Measurements from ENCODE around the gene IFT25. TPM values are rescaled to one million over a fixed set of nuclear protein-coding genes. Genes with fewer than 3 reads are reported as not detected.

Gene IFT25
- total and polyA plus RNA-seq, 2 experiments from 2014 or later = 28.2 to 109 TPM

GRCh38 chr1:53987880-53988279, 42.4 kb upstream of the IFT25 start (continued):
- TF ChIP-seq, protein P1, sequence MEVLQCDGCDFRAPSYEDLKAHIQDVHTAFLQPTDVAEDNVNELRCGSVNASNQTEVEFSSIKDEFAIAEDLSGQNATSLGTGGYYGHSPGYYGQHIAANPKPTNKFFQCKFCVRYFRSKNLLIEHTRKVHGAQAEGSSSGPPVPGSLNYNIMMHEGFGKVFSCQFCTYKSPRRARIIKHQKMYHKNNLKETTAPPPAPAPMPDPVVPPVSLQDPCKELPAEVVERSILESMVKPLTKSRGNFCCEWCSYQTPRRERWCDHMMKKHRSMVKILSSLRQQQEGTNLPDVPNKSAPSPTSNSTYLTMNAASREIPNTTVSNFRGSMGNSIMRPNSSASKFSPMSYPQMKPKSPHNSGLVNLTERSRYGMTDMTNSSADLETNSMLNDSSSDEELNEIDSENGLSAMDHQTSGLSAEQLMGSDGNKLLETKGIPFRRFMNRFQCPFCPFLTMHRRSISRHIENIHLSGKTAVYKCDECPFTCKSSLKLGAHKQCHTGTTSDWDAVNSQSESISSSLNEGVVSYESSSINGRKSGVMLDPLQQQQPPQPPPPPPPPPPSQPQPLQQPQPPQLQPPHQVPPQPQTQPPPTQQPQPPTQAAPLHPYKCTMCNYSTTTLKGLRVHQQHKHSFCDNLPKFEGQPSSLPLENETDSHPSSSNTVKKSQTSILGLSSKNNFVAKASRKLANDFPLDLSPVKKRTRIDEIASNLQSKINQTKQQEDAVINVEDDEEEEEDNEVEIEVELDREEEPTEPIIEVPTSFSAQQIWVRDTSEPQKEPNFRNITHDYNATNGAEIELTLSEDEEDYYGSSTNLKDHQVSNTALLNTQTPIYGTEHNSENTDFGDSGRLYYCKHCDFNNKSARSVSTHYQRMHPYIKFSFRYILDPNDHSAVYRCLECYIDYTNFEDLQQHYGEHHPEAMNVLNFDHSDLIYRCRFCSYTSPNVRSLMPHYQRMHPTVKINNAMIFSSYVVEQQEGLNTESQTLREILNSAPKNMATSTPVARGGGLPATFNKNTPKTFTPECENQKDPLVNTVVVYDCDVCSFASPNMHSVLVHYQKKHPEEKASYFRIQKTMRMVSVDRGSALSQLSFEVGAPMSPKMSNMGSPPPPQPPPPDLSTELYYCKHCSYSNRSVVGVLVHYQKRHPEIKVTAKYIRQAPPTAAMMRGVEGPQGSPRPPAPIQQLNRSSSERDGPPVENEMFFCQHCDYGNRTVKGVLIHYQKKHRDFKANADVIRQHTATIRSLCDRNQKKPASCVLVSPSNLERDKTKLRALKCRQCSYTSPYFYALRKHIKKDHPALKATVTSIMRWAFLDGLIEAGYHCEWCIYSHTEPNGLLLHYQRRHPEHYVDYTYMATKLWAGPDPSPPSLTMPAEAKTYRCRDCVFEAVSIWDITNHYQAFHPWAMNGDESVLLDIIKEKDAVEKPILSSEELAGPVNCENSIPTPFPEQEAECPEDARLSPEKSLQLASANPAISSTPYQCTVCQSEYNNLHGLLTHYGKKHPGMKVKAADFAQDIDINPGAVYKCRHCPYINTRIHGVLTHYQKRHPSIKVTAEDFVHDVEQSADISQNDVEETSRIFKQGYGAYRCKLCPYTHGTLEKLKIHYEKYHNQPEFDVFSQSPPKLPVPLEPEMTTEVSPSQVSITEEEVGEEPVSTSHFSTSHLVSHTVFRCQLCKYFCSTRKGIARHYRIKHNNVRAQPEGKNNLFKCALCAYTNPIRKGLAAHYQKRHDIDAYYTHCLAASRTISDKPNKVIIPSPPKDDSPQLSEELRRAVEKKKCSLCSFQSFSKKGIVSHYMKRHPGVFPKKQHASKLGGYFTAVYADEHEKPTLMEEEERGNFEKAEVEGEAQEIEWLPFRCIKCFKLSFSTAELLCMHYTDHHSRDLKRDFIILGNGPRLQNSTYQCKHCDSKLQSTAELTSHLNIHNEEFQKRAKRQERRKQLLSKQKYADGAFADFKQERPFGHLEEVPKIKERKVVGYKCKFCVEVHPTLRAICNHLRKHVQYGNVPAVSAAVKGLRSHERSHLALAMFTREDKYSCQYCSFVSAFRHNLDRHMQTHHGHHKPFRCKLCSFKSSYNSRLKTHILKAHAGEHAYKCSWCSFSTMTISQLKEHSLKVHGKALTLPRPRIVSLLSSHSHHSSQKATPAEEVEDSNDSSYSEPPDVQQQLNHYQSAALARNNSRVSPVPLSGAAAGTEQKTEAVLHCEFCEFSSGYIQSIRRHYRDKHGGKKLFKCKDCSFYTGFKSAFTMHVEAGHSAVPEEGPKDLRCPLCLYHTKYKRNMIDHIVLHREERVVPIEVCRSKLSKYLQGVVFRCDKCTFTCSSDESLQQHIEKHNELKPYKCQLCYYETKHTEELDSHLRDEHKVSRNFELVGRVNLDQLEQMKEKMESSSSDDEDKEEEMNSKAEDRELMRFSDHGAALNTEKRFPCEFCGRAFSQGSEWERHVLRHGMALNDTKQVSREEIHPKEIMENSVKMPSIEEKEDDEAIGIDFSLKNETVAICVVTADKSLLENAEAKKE (CRISPR knock-in tag; IDR thresholded peaks at IDR 0.05) = no peak
- TF ChIP-seq EZH2phosphoT487 (IDR thresholded peaks at IDR 0.05; ENCODE audit: unreplicated experiment) (no peak), NANOG (IDR thresholded peaks at IDR 0.05; ENCODE audit: borderline replicate concordance) (no peak)
- TF ChIP-seq, protein P2, sequence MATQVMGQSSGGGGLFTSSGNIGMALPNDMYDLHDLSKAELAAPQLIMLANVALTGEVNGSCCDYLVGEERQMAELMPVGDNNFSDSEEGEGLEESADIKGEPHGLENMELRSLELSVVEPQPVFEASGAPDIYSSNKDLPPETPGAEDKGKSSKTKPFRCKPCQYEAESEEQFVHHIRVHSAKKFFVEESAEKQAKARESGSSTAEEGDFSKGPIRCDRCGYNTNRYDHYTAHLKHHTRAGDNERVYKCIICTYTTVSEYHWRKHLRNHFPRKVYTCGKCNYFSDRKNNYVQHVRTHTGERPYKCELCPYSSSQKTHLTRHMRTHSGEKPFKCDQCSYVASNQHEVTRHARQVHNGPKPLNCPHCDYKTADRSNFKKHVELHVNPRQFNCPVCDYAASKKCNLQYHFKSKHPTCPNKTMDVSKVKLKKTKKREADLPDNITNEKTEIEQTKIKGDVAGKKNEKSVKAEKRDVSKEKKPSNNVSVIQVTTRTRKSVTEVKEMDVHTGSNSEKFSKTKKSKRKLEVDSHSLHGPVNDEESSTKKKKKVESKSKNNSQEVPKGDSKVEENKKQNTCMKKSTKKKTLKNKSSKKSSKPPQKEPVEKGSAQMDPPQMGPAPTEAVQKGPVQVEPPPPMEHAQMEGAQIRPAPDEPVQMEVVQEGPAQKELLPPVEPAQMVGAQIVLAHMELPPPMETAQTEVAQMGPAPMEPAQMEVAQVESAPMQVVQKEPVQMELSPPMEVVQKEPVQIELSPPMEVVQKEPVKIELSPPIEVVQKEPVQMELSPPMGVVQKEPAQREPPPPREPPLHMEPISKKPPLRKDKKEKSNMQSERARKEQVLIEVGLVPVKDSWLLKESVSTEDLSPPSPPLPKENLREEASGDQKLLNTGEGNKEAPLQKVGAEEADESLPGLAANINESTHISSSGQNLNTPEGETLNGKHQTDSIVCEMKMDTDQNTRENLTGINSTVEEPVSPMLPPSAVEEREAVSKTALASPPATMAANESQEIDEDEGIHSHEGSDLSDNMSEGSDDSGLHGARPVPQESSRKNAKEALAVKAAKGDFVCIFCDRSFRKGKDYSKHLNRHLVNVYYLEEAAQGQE (IDR thresholded peaks at IDR 0.05; ENCODE audit: unreplicated experiment) = no peak

DNA sequence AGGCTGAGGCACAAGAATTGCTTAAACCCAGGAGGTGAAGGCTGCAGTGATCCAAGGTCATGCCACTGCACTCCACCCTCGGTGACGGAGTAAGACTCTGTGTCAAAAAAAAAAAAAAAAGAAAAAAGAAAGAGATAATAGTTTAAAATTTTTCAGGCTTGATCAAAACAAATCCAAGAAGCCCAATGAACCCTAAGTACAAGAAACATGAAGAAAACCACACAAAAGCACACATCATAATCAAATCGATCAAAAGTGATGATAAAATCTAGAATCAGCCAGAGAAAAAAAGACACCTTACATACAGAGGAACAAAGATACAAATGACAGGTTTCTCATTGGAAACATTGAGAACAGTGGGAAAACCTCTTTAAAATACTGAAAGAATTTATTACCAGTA, 41.0 kb upstream of the IFT25 start:
- peaks cover 14% of the 10 kb centered on the region for H3K4me1 Mint-ChIP-seq
- TF ChIP-seq, protein P3, sequence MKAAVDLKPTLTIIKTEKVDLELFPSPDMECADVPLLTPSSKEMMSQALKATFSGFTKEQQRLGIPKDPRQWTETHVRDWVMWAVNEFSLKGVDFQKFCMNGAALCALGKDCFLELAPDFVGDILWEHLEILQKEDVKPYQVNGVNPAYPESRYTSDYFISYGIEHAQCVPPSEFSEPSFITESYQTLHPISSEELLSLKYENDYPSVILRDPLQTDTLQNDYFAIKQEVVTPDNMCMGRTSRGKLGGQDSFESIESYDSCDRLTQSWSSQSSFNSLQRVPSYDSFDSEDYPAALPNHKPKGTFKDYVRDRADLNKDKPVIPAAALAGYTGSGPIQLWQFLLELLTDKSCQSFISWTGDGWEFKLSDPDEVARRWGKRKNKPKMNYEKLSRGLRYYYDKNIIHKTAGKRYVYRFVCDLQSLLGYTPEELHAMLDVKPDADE (IDR thresholded peaks at IDR 0.05) = no peak
- TF ChIP-seq STAT1 (IDR thresholded peaks at IDR 0.05; ENCODE audit: unreplicated experiment) = no peak

More for the DNA sequence above, 41.0 kb upstream of the IFT25 start:
- H2AFZ ChIP-seq = no peak overlapping the region
- H3K4me3 Mint-ChIP-seq = no peak overlapping the region
- H3K36me3 Mint-ChIP-seq (ENCODE audit: low read depth) = no peaks in the 10 kb centered on the region
- no peak overlapping the region for H3K27ac ChIP-seq (ENCODE audit: low read depth)
- H3K4me3 ChIP-seq = no peak overlapping the region
- DNase-seq (ENCODE audit: low spot score) (no peak), ATAC-seq (no peak)
- no peaks in the 10 kb centered on the region for H3F3A ChIP-seq (replicated peaks; ENCODE audit: low read depth)
- H3K27me3 ChIP-seq (ENCODE audit: insufficient read depth) = no peaks in the 10 kb centered on the region
- no peaks in the 10 kb centered on the region for H4K20me1 ChIP-seq (replicated peaks; ENCODE audit: insufficient read depth)
- peaks cover 3% of the 10 kb centered on the region; the same call in 1 of the 3 replicates for H3K9me3 Mint-ChIP-seq
- H3K4me1 ChIP-seq (ENCODE audit: insufficient read depth) = peaks cover 11% of the 10 kb centered on the region
- no peaks in the 10 kb centered on the region for H3K36me3 ChIP-seq (ENCODE audit: insufficient read depth)
- H3K4me2 ChIP-seq = no peak overlapping the region
- no peaks in the 10 kb centered on the region for H3K79me2 ChIP-seq (replicated peaks; ENCODE audit: insufficient read depth)
- H3K9me2 ChIP-seq (ENCODE audit: insufficient read depth) = no peaks in the 10 kb centered on the region
- no peak overlapping the region for H3K27ac Mint-ChIP-seq
- H3K27me3 Mint-ChIP-seq (ENCODE audit: insufficient read depth, low read depth, poor library complexity) = no peaks in the 10 kb centered on the region

All from GM23338 (cell line).